Astrocyte of the cerebellum (primary cell): Measurements from ENCODE around the gene PTCHD1.

Experiments used
- DNase-seq: peaks from one replicate; pipeline ENCODE4 v3.0.0-alpha.2; 2011; ENCODE audit warnings: low read depth
- H3K4me3 ChIP-seq: 2 replicates; pipeline ENCODE4 v1.5.1; 2011; ENCODE audit warnings: mild to moderate bottlenecking, low read depth, low read length, moderate library complexity
- in situ Hi-C: cut with HindIII; loops from 2 replicates; pipeline ENCODE4 v1.10.0; 2017; ENCODE audit warnings: low sequenced_read_pairs
- TF ChIP-seq, protein P1 (sequence below): IDR thresholded peaks from 2 replicates; pipeline ENCODE4 v1.5.1; 2012; ENCODE audit warnings: low read length, low read depth, moderate library complexity, mild to moderate bottlenecking; ENCODE audit errors: missing control alignments

PTCHD1 gene

GRCh38 chrX:23392195-23392594, 57.5 kb downstream of the PTCHD1 start:
- no peak overlapping the region for H3K4me3 ChIP-seq
- no peak for DNase-seq
- TF ChIP-seq, protein P1, sequence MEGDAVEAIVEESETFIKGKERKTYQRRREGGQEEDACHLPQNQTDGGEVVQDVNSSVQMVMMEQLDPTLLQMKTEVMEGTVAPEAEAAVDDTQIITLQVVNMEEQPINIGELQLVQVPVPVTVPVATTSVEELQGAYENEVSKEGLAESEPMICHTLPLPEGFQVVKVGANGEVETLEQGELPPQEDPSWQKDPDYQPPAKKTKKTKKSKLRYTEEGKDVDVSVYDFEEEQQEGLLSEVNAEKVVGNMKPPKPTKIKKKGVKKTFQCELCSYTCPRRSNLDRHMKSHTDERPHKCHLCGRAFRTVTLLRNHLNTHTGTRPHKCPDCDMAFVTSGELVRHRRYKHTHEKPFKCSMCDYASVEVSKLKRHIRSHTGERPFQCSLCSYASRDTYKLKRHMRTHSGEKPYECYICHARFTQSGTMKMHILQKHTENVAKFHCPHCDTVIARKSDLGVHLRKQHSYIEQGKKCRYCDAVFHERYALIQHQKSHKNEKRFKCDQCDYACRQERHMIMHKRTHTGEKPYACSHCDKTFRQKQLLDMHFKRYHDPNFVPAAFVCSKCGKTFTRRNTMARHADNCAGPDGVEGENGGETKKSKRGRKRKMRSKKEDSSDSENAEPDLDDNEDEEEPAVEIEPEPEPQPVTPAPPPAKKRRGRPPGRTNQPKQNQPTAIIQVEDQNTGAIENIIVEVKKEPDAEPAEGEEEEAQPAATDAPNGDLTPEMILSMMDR: no peak
- in situ Hi-C loops: no loop called here

DNA sequence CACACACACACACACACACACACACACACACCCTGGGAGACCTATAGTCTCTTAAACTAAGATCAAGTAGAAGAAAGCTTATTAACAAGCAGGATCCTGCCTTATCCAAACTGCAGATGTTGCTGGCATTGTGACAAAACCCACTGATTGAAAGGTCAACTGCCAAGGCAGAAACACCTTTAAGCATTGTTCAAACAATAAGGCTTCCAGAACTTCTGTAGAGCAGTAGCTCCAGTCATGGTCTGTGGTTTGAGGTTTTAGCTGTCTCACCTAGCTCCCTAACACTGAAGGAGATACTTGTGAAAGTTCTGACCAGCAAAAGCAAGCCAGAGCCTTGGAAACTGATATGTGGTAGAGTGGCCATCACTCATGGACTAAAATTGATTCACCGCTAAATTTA, 59.8 kb downstream of the PTCHD1 start:
- DNase-seq: peak; percentile 4
- H3K4me3 ChIP-seq: no peak overlapping the region
- TF ChIP-seq, protein P1: no peak
- in situ Hi-C loops: no loop called here

GRCh38 chrX:23396263-23396662, 61.6 kb downstream of the PTCHD1 start:
- in situ Hi-C loops: no loop called here
- DNase-seq: no peak
- H3K4me3 ChIP-seq: no peak overlapping the region
- TF ChIP-seq, protein P1: no peak

GRCh38 chrX:23398570-23398969, 63.9 kb downstream of the PTCHD1 start:
- TF ChIP-seq, protein P1: no peak
- no peak for DNase-seq
- in situ Hi-C loops: no loop called here
- H3K4me3 ChIP-seq: no peak overlapping the region

DNA sequence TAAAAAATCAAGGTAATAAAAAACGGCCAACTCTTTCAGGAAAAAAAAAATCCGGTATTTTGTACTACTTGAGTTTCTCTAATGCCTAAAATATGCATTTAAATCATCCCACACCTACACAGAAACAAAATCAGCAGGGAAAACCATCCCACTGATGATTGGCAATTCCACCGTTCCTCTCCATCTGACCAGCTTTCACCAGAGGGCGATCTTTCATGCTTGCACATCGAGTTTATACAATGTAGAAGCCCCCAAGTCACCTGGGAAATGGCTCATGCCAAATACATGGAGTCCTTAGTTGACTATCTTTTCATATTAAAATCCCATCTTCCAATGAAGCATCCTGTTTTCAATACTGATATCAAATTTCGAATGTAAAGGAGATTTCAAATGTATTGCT, 69.2 kb downstream of the PTCHD1 start:
- H3K4me3 ChIP-seq: no peak overlapping the region
- TF ChIP-seq, protein P1: peak; percentile 28
- in situ Hi-C loops: no loop called here
- DNase-seq: no peak

DNA sequence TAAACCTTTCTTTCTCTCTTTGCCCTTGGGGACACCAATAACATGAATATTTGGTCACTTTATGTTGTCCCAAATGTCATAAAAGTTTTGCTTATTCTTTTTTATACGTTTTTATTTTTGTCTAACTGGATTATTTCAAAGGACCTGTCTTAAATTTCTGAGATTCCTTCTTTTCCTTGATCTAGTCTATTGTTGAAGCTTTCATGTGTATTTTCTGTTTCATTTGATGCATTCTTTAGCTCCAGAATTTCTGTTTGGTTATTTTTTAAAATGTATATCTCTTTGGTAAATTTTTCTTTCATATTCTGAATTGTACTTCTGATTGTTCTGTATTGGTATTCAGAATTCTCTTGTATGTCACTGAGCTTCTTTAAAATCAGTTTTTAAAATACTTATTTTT, 88.3 kb downstream of the PTCHD1 start:
- no peak overlapping the region for H3K4me3 ChIP-seq
- in situ Hi-C loops: no loop called here
- DNase-seq: no peak
- TF ChIP-seq, protein P1: no peak
